Nephron progenitor cell (in vitro differentiated cells): ENCODE measurements around the gene MKLN1.
"Not testable (repeated sequence)": the region's sequence is repeated elsewhere in the genome, so short reads cannot be mapped to it uniquely, and the experiment has no call there.

Source experiments
- DNase-seq: peaks from one replicate; pipeline ENCODE4 v3.0.0; 2021
- H3K27ac Mint-ChIP-seq: 2 replicates; pipeline ENCODE4 v1.8.0; 2021; ENCODE audit warnings: mild to moderate bottlenecking, moderate library complexity, mixed read lengths
- H3K27me3 Mint-ChIP-seq: 2 replicates; pipeline ENCODE4 v1.8.0; 2021; ENCODE audit warnings: mild to moderate bottlenecking, low read depth, mixed read lengths; ENCODE audit not compliant: poor library complexity
- H3K36me3 Mint-ChIP-seq: 2 replicates; pipeline ENCODE4 v1.8.0; 2021; ENCODE audit warnings: low read depth, mixed read lengths
- H3K4me1 Mint-ChIP-seq: 2 replicates; pipeline ENCODE4 v1.8.0; 2021; ENCODE audit warnings: mixed read lengths
- H3K4me3 Mint-ChIP-seq: 2 replicates; pipeline ENCODE4 v1.8.0; 2021; ENCODE audit warnings: mild to moderate bottlenecking, moderate library complexity, mixed read lengths
- H3K9me3 Mint-ChIP-seq: 2 replicates; pipeline ENCODE4 v1.8.0; 2021; ENCODE audit warnings: mild to moderate bottlenecking, moderate library complexity, mixed read lengths
- TF ChIP-seq, protein P1 (sequence below): fragments of 200-600 bp; sonication (generic); IDR thresholded peaks from 2 replicates; pipeline ENCODE4 v1.5.0; 2021; ENCODE audit warnings: antibody characterized with exemption

MKLN1 gene

DNA sequence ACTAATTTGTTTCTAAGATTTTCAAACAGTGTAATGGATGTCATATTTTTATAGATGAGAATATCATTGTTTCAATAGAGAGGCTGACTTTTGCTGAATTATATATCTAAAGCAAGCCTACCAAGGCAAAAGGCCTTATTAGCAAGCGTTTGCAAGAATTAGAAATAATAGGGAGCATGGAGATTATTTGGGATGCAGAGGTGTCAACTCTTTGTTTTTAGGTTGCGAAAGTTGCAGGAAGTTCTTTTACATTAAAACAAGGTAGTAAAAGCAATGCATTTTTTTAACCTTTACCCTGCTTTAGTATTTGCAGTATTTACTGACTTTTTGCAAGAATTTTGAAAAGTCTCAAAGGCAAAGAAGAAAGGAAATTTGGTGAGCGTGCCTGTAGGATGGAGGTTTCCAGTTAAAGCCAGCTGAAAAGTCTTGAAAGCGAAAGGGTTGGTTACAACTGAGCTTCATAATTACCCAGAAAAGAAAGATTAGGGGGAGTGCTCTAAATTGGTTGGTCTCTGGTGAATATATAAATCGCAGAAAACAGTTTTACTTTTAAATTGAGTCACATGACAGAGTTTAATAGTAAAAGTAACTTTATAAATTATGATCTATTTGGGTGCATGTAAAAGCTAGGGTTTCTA lies 81.6 kb downstream of the MKLN1 start:
- Mint-ChIP-seq H3K27me3 (no peaks in the 10 kb centered on the region), H3K36me3 (peaks cover 50% of the 10 kb centered on the region), H3K4me3 (no peak overlapping the region), H3K9me3 (peaks cover 3% of the 10 kb centered on the region), H3K27ac (peak overlapping the region; percentile 68), H3K4me1 (no peaks in the 10 kb centered on the region)
- TF ChIP-seq, protein P1, sequence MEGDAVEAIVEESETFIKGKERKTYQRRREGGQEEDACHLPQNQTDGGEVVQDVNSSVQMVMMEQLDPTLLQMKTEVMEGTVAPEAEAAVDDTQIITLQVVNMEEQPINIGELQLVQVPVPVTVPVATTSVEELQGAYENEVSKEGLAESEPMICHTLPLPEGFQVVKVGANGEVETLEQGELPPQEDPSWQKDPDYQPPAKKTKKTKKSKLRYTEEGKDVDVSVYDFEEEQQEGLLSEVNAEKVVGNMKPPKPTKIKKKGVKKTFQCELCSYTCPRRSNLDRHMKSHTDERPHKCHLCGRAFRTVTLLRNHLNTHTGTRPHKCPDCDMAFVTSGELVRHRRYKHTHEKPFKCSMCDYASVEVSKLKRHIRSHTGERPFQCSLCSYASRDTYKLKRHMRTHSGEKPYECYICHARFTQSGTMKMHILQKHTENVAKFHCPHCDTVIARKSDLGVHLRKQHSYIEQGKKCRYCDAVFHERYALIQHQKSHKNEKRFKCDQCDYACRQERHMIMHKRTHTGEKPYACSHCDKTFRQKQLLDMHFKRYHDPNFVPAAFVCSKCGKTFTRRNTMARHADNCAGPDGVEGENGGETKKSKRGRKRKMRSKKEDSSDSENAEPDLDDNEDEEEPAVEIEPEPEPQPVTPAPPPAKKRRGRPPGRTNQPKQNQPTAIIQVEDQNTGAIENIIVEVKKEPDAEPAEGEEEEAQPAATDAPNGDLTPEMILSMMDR = no peak
- no peak for DNase-seq

DNA sequence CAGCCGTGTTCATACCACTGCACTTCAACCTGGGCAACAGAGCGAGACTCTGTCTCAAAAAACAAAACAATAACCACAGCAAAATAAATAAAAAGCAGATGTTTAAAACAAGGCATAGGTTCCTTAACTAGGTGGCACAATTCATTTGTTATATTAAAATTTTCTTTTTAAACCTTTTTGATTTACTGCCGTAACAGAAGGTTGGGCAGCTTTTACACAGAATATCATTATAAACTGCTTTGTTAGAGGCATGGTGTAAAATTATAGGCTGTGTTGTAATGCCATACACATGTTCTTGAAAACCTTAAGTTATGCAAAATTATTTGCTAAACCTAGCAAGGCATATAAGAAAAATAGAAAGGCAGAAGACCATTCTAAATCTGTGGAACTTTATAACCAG lies 84.4 kb downstream of the MKLN1 start:
- Mint-ChIP-seq H3K27me3 (no peaks in the 10 kb centered on the region), H3K4me1 (no peaks in the 10 kb centered on the region), H3K27ac (no peak overlapping the region), H3K9me3 (no peaks in the 10 kb centered on the region), H3K36me3 (peaks cover 55% of the 10 kb centered on the region), H3K4me3 (no peak overlapping the region)
- DNase-seq = no peak
- TF ChIP-seq, protein P1 = no peak

GRCh38 chr7:131413711-131414110 lies 86.0 kb downstream of the MKLN1 start:
- Mint-ChIP-seq H3K36me3 (peaks cover 57% of the 10 kb centered on the region), H3K9me3 (no peaks in the 10 kb centered on the region), H3K4me3 (no peak overlapping the region), H3K27me3 (no peaks in the 10 kb centered on the region), H3K27ac (no peak overlapping the region), H3K4me1 (no peaks in the 10 kb centered on the region)
- no peak for DNase-seq
- TF ChIP-seq, protein P1 = no peak

- peaks cover 22% of the 10 kb centered on the region for H3K4me1 Mint-ChIP-seq
These were observed 96.6 kb downstream of the MKLN1 start for GRCh38 chr7:131424219-131424822.

GRCh38 chr7:131425992-131426391 lies 98.3 kb downstream of the MKLN1 start:
- no peak overlapping the region for H3K4me3 Mint-ChIP-seq

More at GRCh38 chr7:131424219-131424822, 96.6 kb downstream of the MKLN1 start:
- TF ChIP-seq, protein P1 = peak; percentile 40
- no peaks in the 10 kb centered on the region for H3K9me3 Mint-ChIP-seq
- H3K4me3 Mint-ChIP-seq = no peak overlapping the region
- peaks cover 27% of the 10 kb centered on the region for H3K36me3 Mint-ChIP-seq
- H3K27me3 Mint-ChIP-seq = no peaks in the 10 kb centered on the region
- DNase-seq = no peak
- H3K27ac Mint-ChIP-seq = no peak overlapping the region

GRCh38 chr7:131430826-131431225 lies 103.2 kb downstream of the MKLN1 start:
- H3K4me3 Mint-ChIP-seq, H3K27ac Mint-ChIP-seq, H3K4me1 Mint-ChIP-seq, H3K9me3 Mint-ChIP-seq, DNase-seq, H3K27me3 Mint-ChIP-seq: not testable (repeated sequence)
- peaks cover 73% of the 10 kb centered on the region for H3K36me3 Mint-ChIP-seq

More at GRCh38 chr7:131425992-131426391, 98.3 kb downstream of the MKLN1 start:
- Mint-ChIP-seq H3K4me1 (peaks cover 28% of the 10 kb centered on the region), H3K9me3 (no peaks in the 10 kb centered on the region), H3K27me3 (no peaks in the 10 kb centered on the region), H3K36me3 (peaks cover 29% of the 10 kb centered on the region), H3K27ac (no peak overlapping the region)
- TF ChIP-seq, protein P1 = no peak
- DNase-seq = no peak
